K562 (cell line): ENCODE measurements around the gene ADAM15. TPM values are rescaled to one million over a fixed set of nuclear protein-coding genes. Genes with fewer than 3 reads are reported as not detected.
A peak's percentile ranks its signal among the peaks of the same experiment; 100 is the strongest.

Experiments used
- E2F5 ChIP-seq: sonication (generic); formaldehyde crosslinking; IDR thresholded peaks from 2 replicates; pipeline ENCODE4 v1.8.0; 2022; ENCODE audit warnings: mild to moderate bottlenecking, missing genetic modification reagents
- ETV5 ChIP-seq: sonication (generic); formaldehyde crosslinking; IDR thresholded peaks from 2 replicates; pipeline ENCODE4 v1.4.0; 2020; ENCODE audit warnings: low read depth, mild to moderate bottlenecking, missing genetic modification reagents
- MEF2D ChIP-seq: conservative IDR thresholded peaks from 2 replicates; pipeline ENCODE4 v1.6.1; 2016; ENCODE audit warnings: low read depth, missing genetic modification characterization, missing compliant biosample characterization
- NR4A1 ChIP-seq, 2 experiments: fragments of 250-450 bp in 1 of 2; fragments of 450-650 bp in 1 of 2; sonication (Bioruptor Pico) in 1 of 2; IDR thresholded peaks; 2 replicates each; pipeline versions ENCODE4 v1.4.0 to v1.6.1; 2016 to 2020; ENCODE audit warnings: mild to moderate bottlenecking in 2 of 2, missing compliant biosample characterization in 1 of 2, missing genetic modification characterization in 1 of 2, moderate library complexity in 1 of 2
- OTX1 ChIP-seq: fragments of 450-650 bp; formaldehyde crosslinking; IDR thresholded peaks from 2 replicates; pipeline ENCODE4 v1.4.0; 2022; ENCODE audit warnings: mild to moderate bottlenecking
- PYGO2 ChIP-seq: fragments of 450-650 bp; IDR thresholded peaks from 2 replicates; pipeline ENCODE4 v1.6.1; 2016; ENCODE audit warnings: mild to moderate bottlenecking, missing genetic modification characterization, moderate library complexity, missing compliant biosample characterization
- SRSF7 ChIP-seq: fragments of 200-400 bp; formaldehyde crosslinking; optimal IDR thresholded peaks from 2 replicates; pipeline ENCODE3; 2017; ENCODE audit warnings: mild to moderate bottlenecking, low read depth, low read length
- TEAD1 ChIP-seq, 2 experiments: fragments of 450-650 bp in 1 of 2; sonication (generic) in 1 of 2; formaldehyde crosslinking; IDR thresholded peaks; 2 replicates each; pipeline versions ENCODE4 v1.4.0 to v1.8.0; 2020 to 2022; ENCODE audit warnings: mild to moderate bottlenecking in 2 of 2, missing genetic modification reagents in 1 of 2
- ZBTB5 ChIP-seq: fragments of 450-650 bp; IDR thresholded peaks from 2 replicates; pipeline ENCODE4 v1.6.1; 2017; ENCODE audit warnings: antibody characterized with exemption
- ZFX ChIP-seq: sonication (generic); formaldehyde crosslinking; IDR thresholded peaks from 2 replicates; pipeline ENCODE4 v1.8.0; 2022; ENCODE audit warnings: mild to moderate bottlenecking, missing genetic modification reagents, moderate library complexity
- ZNF133 ChIP-seq: fragments of 250-450 bp; sonication (Bioruptor Pico); IDR thresholded peaks from 2 replicates; pipeline ENCODE4 v1.4.0; 2020; ENCODE audit warnings: mild to moderate bottlenecking
- ZNF197 ChIP-seq: fragments of 200-800 bp; sonication (Bioruptor generic); IDR thresholded peaks from 2 replicates; pipeline ENCODE4 v1.6.1; 2016; ENCODE audit warnings: low read depth, missing genetic modification characterization, missing compliant biosample characterization
- ZNF444 ChIP-seq: fragments of 250-450 bp; sonication (Bioruptor Pico); IDR thresholded peaks from 2 replicates; pipeline ENCODE4 v1.4.0; 2020; ENCODE audit warnings: mild to moderate bottlenecking, moderate library complexity
- ZNF583 ChIP-seq: fragments of 250-450 bp; sonication (Bioruptor Pico); IDR thresholded peaks from 2 replicates; pipeline ENCODE4 v1.4.0; 2020
- ZNF589 ChIP-seq: fragments of 200-800 bp; sonication (Bioruptor generic); IDR thresholded peaks from 2 replicates; pipeline ENCODE4 v1.6.1; 2016; ENCODE audit warnings: low read depth, missing genetic modification characterization, missing compliant biosample characterization
- ZNF592 ChIP-seq: fragments of 450-650 bp; IDR thresholded peaks from 2 replicates; pipeline ENCODE4 v1.6.1; 2017; ENCODE audit warnings: antibody characterized with exemption, mild to moderate bottlenecking
- polyA plus RNA-seq, 8 experiments: library from polyadenylated mRNA; depleted of rRNA in 4 of 8; stranded (reverse) in 5 of 8; unstranded in 3 of 8; fragments of >200 nt; fragmentation: Nextera tagmentation in 2 of 8; fragmentation: Illumina TruSeq in 1 of 8; extraction: Ambion mirVana in 2 of 8; extraction: Trizol in 1 of 8; gene quantifications; 2 replicates each; pipeline versions ENCODE4 v1.2.1 to v1.2.3, GENCODE V29; 2011 to 2014; ENCODE audit warnings: inconsistent platforms in 1 of 8, missing spikeins in 1 of 8
- total RNA-seq, 7 experiments: library from RNA; depleted of rRNA in 6 of 7; stranded (reverse); fragments of >200 nt in 6 of 7; fragmentation: Illumina TruSeq in 2 of 7; extraction: Trizol in 2 of 7; gene quantifications; 2 replicates each; pipeline versions ENCODE4 v1.2.1 to v1.2.3, GENCODE V29; 2011 to 2021; ENCODE audit warnings: low replicate concordance in 1 of 7

ADAM15 gene
- total and polyA plus RNA-seq, 9 of the 15 experiments (the other 6 are each of a cell fraction or from before 2014, with no cell fraction given) = 0.69 to 72.3 (median 32.8) TPM

DNA sequence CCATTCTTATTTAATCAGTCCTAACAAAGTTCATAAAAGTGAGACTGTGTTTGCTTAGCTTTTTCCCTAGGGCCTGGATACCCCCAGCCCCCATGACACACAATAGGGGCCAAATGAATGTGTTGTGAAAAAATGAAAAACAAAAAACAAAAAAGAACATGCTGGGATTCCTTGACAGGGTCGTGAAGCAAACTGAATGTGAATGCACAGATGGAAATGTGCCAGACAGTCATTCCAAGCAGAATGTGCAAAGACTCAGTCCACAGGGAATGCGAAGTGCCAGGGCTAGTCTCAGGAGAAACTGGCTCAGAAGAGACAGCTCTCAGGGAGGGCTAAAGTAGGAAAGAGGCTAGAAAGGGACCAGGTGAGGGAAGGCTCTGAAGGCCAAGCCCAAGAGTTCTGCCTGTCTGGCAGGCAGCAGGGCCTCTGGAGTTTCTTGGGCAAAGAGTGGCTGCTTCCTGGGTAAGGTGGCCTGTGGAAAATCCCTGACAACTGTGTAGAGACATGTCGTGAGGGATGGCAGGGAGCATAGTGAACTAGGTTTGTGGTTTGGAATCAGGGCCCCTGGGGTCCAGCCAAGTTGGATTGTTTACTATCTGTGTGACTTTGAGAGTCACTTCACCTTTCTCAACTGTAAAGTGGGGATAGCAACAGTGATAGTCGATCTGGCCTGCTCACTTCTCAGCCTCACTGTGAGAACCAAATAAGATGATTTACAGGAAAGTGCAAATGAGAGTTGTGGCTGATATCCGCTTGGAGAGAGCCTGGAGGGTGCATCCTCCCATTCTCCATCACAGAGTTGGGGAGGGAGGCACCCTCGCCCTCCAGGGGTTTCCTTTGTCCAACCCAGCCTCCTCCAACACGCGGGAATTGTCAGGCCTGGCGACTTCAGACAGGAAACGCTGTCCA, 1.2 kb upstream of the ADAM15 start (continued):
- TF ChIP-seq NR4A1 (CRISPR knock-in tag; IDR thresholded peaks at IDR 0.05) = peak; percentile 55; the same call in 1 of the 2 replicates
- peak; percentile 72; the same call in 1 of the 2 replicates for TF ChIP-seq NR4A1 (tag; IDR thresholded peaks at IDR 0.05)
- peak; percentile 3 for TF ChIP-seq E2F5 (CRISPR knock-in tag)
- peak; percentile 80; the same call in 1 of the 2 replicates for TF ChIP-seq ZFX
- TF ChIP-seq ETV5 (CRISPR knock-in tag) = no peak
- no peak for TF ChIP-seq SRSF7
- 0 out of 2 replicates have a peak, but pooled peaks have one; percentile 48 for TF ChIP-seq OTX1 (CRISPR knock-in tag)
- TF ChIP-seq ZNF592 = peak; percentile 96
- TF ChIP-seq MEF2D = 0 out of 2 replicates have a peak, but pooled peaks have one; percentile 18
- TF ChIP-seq ZNF589 = peak; percentile 93
- 0 out of 2 replicates have a peak, but pooled peaks have one; percentile 33 for TF ChIP-seq ZNF444 (CRISPR knock-in tag)
- TF ChIP-seq TEAD1 (CRISPR knock-in tag; IDR thresholded peaks at IDR 0.05) = 0 out of 4 replicates have a peak, but pooled peaks of 1 of the 2 experiments have one; percentile 18
- TF ChIP-seq PYGO2 (tag) = 0 out of 2 replicates have a peak, but pooled peaks have one; percentile 25
- peak; percentile 41; the same call in 1 of the 2 replicates for TF ChIP-seq ZNF197 (CRISPR knock-in tag)
- TF ChIP-seq ZNF133 (CRISPR knock-in tag) = 0 out of 2 replicates have a peak, but pooled peaks have one; percentile 71
- peak; percentile 86 for TF ChIP-seq ZNF583 (CRISPR knock-in tag)
- TF ChIP-seq ZBTB5 = no peak
